K562 (cell line): ENCODE measurements around the gene UBA52. TPM values are rescaled to one million over a fixed set of nuclear protein-coding genes. Genes with fewer than 3 reads are reported as not detected.
A peak's percentile ranks its signal among the peaks of the same experiment; 100 is the strongest.

Source experiments
- ARHGAP35 ChIP-seq: fragments of 450-650 bp; IDR thresholded peaks from 2 replicates; pipeline ENCODE4 v1.6.1; 2018; ENCODE audit not compliant: partially characterized antibody
- BDP1 ChIP-seq: IDR thresholded peaks from 3 replicates; pipeline ENCODE4 v1.6.1; 2011; ENCODE audit not compliant: insufficient read length, insufficient read depth
- ESRRA ChIP-seq: fragments of 450-650 bp; IDR thresholded peaks from 2 replicates; pipeline ENCODE4 v1.6.1; 2014; ENCODE audit warnings: low read depth, mild to moderate bottlenecking, moderate library complexity, borderline replicate concordance
- FOSL1 ChIP-seq: fragments of 200-800 bp; sonication (Bioruptor generic); conservative IDR thresholded peaks from 2 replicates; pipeline ENCODE4 v1.6.1; 2016; ENCODE audit warnings: missing genetic modification characterization, missing compliant biosample characterization
- MTF1 ChIP-seq: fragments of 250-450 bp; sonication (Bioruptor Pico); IDR thresholded peaks from 2 replicates; pipeline ENCODE4 v1.9.0; 2021; ENCODE audit warnings: moderate library complexity, mild to moderate bottlenecking, inconsistent platforms, borderline replicate concordance
- TBP ChIP-seq: optimal IDR thresholded peaks from 2 replicates; pipeline ENCODE3; 2011; ENCODE audit warnings: low read depth, low read length, improper control_type of control experiment
- ZFP36 ChIP-seq: fragments of 150-350 bp; IDR thresholded peaks from 2 replicates; pipeline ENCODE4 v1.6.1; 2018; ENCODE audit warnings: low read length, low read depth; ENCODE audit not compliant: partially characterized antibody
- ZNF274 ChIP-seq: IDR thresholded peaks from 2 replicates; pipeline ENCODE4 v1.6.1; 2011; ENCODE audit warnings: low read depth, mild to moderate bottlenecking, low read length, moderate library complexity, borderline replicate concordance
- ZNF3 ChIP-seq: fragments of 250-450 bp; sonication (Bioruptor Pico); IDR thresholded peaks from 2 replicates; pipeline ENCODE4 v1.5.0; 2021; ENCODE audit warnings: mild to moderate bottlenecking, moderate library complexity
- polyA plus RNA-seq, 8 experiments: library from polyadenylated mRNA; depleted of rRNA in 4 of 8; stranded (reverse) in 5 of 8; unstranded in 3 of 8; fragments of >200 nt; fragmentation: Nextera tagmentation in 2 of 8; fragmentation: Illumina TruSeq in 1 of 8; extraction: Ambion mirVana in 2 of 8; extraction: Trizol in 1 of 8; gene quantifications; 2 replicates each; pipeline versions ENCODE4 v1.2.1 to v1.2.3, GENCODE V29; 2011 to 2014; ENCODE audit warnings: inconsistent platforms in 1 of 8, missing spikeins in 1 of 8
- total RNA-seq, 7 experiments: library from RNA; depleted of rRNA in 6 of 7; stranded (reverse); fragments of >200 nt in 6 of 7; fragmentation: Illumina TruSeq in 2 of 7; extraction: Trizol in 2 of 7; gene quantifications; 2 replicates each; pipeline versions ENCODE4 v1.2.1 to v1.2.3, GENCODE V29; 2011 to 2021; ENCODE audit warnings: low replicate concordance in 1 of 7
- TF ChIP-seq, protein P1 (sequence below): fragments of 250-450 bp; sonication (Bioruptor Pico); IDR thresholded peaks from 2 replicates; pipeline ENCODE4 v1.5.0; 2021; ENCODE audit warnings: mild to moderate bottlenecking, moderate library complexity
- TF ChIP-seq, protein P2 (sequence below): fragments of 450-650 bp; formaldehyde crosslinking; IDR thresholded peaks from 2 replicates; pipeline ENCODE4 v1.4.0; 2022; ENCODE audit warnings: missing genetic modification characterization
- TF ChIP-seq, protein P3 (sequence below): sonication (generic); formaldehyde crosslinking; IDR thresholded peaks from 2 replicates; pipeline ENCODE4 v1.8.0; 2022; ENCODE audit warnings: mild to moderate bottlenecking, missing genetic modification reagents
- TF ChIP-seq, protein P4 (sequence below): conservative IDR thresholded peaks from 2 replicates; pipeline ENCODE4 v1.6.1; 2011; ENCODE audit warnings: low read depth, mild to moderate bottlenecking, low read length; ENCODE audit not compliant: control insufficient read depth
- TF ChIP-seq, protein P5 (sequence below): sonication (generic); formaldehyde crosslinking; IDR thresholded peaks from 2 replicates; pipeline ENCODE4 v1.5.0; 2020; ENCODE audit warnings: missing genetic modification reagents
- TF ChIP-seq, protein P6 (sequence below): fragments of 450-650 bp; IDR thresholded peaks from 2 replicates; pipeline ENCODE4 v1.6.1; 2016
- TF ChIP-seq, protein P7 (sequence below): fragments of 250-450 bp; sonication (Bioruptor Pico); IDR thresholded peaks from 2 replicates; pipeline ENCODE4 v1.5.0; 2022; ENCODE audit warnings: mild to moderate bottlenecking

UBA52 gene
- total and polyA plus RNA-seq, 9 of the 15 experiments (the other 6 are each of a cell fraction or from before 2014, with no cell fraction given): 1,110 to 2,751 (median 1,733) TPM

DNA sequence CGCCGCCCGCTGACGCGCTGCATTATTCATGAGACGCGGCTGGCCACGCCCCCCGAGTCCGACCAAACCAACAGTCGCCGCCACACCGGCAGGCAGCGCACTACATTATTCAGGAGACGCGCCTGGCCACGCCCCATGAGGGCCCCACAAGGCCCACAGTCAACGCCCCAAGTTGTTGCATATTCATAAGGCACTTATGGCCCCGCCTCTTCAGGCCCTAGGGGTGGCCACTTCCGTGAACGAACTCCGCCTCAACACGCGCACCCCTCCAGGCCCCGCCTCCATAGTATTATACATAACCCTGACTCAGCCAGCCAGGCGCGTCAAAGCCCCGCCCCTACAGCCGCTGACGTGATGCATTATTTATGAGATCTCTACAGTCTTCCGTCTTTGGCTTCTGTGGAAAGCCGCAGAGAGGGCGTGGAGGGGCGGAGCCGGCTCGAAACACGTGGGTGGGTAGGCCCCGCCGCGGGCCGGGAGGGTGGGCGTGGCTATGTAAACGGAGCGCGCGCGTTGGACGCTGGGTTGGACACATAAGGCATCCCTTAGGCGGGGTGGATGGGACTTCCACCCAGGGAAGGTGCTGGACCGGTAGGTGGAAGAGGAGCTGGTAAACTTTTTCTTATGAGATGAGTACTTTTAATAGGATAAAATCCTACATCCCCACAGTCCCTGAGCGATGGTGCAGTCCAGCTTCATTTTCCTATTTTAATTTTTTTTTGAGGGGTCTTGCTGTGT, 49.4 kb upstream of the UBA52 start (continued):
- TF ChIP-seq, protein P1, sequence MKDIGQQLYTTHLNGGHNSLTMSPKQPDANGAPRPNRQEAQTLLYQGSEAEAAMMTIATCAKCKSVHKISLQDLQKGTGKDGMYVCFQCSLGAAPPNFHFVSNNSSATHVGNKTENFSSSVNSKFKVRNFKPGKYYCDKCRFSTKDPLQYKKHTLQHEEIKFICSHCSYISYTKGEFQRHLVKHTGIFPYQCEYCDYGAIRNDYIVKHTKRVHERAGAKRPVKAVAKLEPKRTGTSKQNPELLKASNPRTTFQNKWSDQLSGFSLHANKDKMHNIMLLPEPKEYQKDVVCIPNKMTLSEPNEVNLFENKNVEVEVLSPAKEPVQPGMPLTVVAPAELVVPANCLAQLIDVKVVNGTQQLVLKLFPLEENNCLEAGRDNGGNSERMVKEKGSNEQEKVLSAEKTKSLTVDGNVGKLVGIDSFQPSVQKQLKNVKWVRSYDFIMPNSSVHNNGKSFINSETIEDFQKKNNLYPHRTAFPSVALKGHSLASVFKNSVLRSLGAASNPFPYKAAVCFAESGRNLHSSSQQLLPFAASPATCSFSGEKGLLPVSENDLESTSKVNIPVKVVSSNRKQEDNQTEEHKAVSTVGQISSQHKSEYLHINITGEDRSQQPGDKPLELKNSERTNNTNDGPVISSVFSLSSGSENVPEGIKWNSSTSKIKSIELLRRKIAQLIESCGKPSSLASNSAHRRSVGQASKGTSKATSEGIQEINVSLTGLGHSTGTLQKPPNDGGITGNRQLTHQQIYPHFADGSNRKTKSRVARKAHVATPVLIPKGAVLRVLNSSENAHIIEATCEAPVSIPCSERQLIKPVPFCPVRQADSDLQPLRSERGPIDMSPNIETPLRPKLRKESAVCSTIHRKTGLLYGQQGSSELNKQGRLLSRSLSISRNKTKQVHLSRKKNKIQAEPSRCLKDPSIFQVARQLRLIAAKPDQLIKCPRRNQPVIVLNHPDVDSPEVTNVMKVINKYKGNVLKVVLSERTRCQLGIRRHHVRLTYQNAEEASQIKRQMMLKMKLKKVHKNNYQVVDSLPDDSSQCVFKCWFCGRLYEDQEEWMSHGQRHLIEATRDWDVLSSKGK: no peak
- TF ChIP-seq ZNF274: no peak
- TF ChIP-seq, protein P2, sequence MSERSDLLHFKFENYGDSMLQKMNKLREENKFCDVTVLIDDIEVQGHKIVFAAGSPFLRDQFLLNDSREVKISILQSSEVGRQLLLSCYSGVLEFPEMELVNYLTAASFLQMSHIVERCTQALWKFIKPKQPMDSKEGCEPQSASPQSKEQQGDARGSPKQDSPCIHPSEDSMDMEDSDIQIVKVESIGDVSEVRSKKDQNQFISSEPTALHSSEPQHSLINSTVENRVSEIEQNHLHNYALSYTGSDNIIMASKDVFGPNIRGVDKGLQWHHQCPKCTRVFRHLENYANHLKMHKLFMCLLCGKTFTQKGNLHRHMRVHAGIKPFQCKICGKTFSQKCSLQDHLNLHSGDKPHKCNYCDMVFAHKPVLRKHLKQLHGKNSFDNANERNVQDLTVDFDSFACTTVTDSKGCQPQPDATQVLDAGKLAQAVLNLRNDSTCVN: no peak
- TF ChIP-seq ESRRA: peak; percentile 70; the same call in 1 of the 2 replicates
- TF ChIP-seq TBP: peak; percentile 43
- no peak for TF ChIP-seq BDP1
- TF ChIP-seq, protein P3, sequence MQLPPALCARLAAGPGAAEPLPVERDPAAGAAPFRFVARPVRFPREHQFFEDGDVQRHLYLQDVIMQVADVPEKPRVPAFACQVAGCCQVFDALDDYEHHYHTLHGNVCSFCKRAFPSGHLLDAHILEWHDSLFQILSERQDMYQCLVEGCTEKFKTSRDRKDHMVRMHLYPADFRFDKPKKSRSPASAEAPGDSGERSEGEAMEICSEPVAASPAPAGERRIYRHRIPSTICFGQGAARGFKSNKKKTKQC (CRISPR knock-in tag): no peak
- TF ChIP-seq, protein P4, sequence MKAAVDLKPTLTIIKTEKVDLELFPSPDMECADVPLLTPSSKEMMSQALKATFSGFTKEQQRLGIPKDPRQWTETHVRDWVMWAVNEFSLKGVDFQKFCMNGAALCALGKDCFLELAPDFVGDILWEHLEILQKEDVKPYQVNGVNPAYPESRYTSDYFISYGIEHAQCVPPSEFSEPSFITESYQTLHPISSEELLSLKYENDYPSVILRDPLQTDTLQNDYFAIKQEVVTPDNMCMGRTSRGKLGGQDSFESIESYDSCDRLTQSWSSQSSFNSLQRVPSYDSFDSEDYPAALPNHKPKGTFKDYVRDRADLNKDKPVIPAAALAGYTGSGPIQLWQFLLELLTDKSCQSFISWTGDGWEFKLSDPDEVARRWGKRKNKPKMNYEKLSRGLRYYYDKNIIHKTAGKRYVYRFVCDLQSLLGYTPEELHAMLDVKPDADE: no peak; the same call in 1 of the 2 replicates
- no peak for TF ChIP-seq ZFP36
- TF ChIP-seq, protein P5, sequence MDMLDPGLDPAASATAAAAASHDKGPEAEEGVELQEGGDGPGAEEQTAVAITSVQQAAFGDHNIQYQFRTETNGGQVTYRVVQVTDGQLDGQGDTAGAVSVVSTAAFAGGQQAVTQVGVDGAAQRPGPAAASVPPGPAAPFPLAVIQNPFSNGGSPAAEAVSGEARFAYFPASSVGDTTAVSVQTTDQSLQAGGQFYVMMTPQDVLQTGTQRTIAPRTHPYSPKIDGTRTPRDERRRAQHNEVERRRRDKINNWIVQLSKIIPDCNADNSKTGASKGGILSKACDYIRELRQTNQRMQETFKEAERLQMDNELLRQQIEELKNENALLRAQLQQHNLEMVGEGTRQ: peak; percentile 76
- no peak for TF ChIP-seq ARHGAP35
- TF ChIP-seq ZNF3 (CRISPR knock-in tag): no peak
- TF ChIP-seq MTF1: no peak
- TF ChIP-seq, protein P6, sequence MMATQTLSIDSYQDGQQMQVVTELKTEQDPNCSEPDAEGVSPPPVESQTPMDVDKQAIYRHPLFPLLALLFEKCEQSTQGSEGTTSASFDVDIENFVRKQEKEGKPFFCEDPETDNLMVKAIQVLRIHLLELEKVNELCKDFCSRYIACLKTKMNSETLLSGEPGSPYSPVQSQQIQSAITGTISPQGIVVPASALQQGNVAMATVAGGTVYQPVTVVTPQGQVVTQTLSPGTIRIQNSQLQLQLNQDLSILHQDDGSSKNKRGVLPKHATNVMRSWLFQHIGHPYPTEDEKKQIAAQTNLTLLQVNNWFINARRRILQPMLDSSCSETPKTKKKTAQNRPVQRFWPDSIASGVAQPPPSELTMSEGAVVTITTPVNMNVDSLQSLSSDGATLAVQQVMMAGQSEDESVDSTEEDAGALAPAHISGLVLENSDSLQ: peak; percentile 98
- peak; percentile 77 for TF ChIP-seq FOSL1 (tag)
- TF ChIP-seq, protein P7, sequence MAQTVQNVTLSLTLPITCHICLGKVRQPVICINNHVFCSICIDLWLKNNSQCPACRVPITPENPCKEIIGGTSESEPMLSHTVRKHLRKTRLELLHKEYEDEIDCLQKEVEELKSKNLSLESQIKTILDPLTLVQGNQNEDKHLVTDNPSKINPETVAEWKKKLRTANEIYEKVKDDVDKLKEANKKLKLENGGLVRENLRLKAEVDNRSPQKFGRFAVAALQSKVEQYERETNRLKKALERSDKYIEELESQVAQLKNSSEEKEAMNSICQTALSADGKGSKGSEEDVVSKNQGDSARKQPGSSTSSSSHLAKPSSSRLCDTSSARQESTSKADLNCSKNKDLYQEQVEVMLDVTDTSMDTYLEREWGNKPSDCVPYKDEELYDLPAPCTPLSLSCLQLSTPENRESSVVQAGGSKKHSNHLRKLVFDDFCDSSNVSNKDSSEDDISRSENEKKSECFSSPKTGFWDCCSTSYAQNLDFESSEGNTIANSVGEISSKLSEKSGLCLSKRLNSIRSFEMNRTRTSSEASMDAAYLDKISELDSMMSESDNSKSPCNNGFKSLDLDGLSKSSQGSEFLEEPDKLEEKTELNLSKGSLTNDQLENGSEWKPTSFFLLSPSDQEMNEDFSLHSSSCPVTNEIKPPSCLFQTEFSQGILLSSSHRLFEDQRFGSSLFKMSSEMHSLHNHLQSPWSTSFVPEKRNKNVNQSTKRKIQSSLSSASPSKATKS (CRISPR knock-in tag): no peak
